ENCODE results near the gene COG2. TPM values are rescaled to one million over a fixed set of nuclear protein-coding genes. Genes with fewer than 3 reads are reported as not detected.

The COG2 gene
- total RNA-seq, 1 donor from 2014 or later = 29.7 TPM

DNA sequence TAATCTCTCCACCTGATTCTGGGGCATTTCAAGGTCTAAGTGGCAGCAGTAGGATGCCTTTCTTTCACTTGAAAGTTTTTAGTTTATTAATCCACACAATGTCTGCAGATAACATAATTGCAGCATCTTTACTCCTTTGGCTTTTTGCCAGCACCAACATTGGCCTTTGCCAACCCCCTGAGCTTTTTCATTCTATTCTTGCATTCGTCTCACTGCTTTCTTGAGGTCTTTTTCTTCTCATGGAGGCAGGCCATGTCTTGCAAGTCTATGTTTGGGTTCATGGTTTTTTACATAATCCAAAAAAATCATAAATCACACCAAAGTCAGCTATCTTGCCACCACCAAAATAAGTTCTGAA is 30.4 kb upstream of the COG2 start:
- DNase-seq (ENCODE audit: low read depth) = no peak
- Histone ChIP-seq H3K27me3 (ENCODE audit: control insufficient read depth, insufficient read depth, low read length) (peaks cover 4% of the 10 kb centered on the region), H3K36me3 (ENCODE audit: control insufficient read depth, insufficient read depth, low read length) (no peaks in the 10 kb centered on the region), H3K4me3 (ENCODE audit: low read depth, low read length) (no peak overlapping the region)
- TF ChIP-seq, protein P1, sequence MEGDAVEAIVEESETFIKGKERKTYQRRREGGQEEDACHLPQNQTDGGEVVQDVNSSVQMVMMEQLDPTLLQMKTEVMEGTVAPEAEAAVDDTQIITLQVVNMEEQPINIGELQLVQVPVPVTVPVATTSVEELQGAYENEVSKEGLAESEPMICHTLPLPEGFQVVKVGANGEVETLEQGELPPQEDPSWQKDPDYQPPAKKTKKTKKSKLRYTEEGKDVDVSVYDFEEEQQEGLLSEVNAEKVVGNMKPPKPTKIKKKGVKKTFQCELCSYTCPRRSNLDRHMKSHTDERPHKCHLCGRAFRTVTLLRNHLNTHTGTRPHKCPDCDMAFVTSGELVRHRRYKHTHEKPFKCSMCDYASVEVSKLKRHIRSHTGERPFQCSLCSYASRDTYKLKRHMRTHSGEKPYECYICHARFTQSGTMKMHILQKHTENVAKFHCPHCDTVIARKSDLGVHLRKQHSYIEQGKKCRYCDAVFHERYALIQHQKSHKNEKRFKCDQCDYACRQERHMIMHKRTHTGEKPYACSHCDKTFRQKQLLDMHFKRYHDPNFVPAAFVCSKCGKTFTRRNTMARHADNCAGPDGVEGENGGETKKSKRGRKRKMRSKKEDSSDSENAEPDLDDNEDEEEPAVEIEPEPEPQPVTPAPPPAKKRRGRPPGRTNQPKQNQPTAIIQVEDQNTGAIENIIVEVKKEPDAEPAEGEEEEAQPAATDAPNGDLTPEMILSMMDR (IDR thresholded peaks at IDR 0.05; ENCODE audit: insufficient read depth, low read length, poor library complexity, severe bottlenecking) = no peak

DNA sequence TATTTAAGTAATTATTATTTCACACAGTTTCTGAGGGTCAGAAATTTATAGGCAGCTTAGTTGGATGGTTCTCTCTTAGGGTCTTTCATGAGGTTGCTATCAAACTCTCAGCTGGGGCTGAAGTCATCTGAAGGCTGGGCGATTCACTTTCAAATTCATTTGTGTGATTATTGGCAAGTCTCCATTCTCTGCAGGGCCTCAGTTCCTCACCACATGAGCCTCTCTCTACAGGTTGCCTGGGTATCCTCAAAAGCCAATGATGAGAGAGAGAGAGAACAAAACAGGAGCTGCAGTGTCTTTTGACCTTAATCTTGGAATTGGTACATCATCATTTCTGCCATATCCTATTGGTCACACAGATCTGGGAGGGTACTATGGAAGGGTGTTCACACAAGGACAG is 29.6 kb upstream of the COG2 start:
- H3K27me3 ChIP-seq (ENCODE audit: control insufficient read depth, insufficient read depth, low read length) = peaks cover 4% of the 10 kb centered on the region
- no peaks in the 10 kb centered on the region for H3K36me3 ChIP-seq (ENCODE audit: control insufficient read depth, insufficient read depth, low read length)
- no peak for DNase-seq (ENCODE audit: low read depth)
- no peak overlapping the region for H3K4me3 ChIP-seq (ENCODE audit: low read depth, low read length)
- TF ChIP-seq, protein P1 (IDR thresholded peaks at IDR 0.05; ENCODE audit: insufficient read depth, low read length, poor library complexity, severe bottlenecking) = no peak

DNA sequence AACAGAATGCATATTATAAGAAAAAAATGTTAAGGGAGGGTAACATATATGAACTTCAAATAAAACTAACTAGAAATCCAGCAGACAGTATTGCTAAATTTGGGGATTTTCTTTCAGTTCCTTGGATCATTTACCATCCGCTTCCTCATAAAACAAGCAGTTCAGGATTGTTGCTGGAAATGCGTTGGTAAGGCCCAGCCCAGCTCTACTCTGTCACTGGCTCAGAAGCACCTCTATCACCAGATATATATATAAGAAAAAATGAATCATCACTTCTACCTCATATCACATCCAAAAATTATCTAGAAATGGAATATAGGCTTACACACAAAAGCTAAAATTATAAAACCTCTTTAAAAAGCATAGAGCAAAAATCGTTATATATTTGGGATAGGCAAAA is 28.2 kb upstream of the COG2 start:
- Histone ChIP-seq H3K36me3 (ENCODE audit: control insufficient read depth, insufficient read depth, low read length) (no peaks in the 10 kb centered on the region), H3K4me3 (ENCODE audit: low read depth, low read length) (no peak overlapping the region), H3K27me3 (ENCODE audit: control insufficient read depth, insufficient read depth, low read length) (peaks cover 4% of the 10 kb centered on the region)
- TF ChIP-seq, protein P1 (IDR thresholded peaks at IDR 0.05; ENCODE audit: insufficient read depth, low read length, poor library complexity, severe bottlenecking) = no peak
- DNase-seq (ENCODE audit: low read depth) = no peak

DNA sequence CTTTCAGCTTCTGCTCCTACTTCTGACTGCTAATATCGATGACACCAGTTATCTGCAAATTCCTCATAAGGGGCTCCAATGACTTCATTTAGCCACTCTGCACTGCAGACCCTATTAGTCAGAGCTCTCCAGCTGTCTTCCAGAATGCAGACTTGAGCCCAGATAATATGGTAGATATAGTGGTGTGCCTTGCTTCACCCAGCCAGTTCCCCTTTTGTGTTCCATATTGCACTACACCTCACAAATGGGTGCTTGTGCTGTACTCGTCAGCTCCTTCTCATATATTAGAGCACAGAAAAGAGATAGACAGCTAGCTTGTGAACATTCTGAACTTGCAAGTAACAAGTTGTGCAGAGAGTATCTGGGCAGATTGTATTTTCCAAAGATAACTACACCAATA is 23.7 kb upstream of the COG2 start:
- TF ChIP-seq, protein P1 (IDR thresholded peaks at IDR 0.05; ENCODE audit: insufficient read depth, low read length, poor library complexity, severe bottlenecking) = no peak
- no peak for DNase-seq (ENCODE audit: low read depth)
- Histone ChIP-seq H3K4me3 (ENCODE audit: low read depth, low read length) (no peak overlapping the region), H3K36me3 (ENCODE audit: control insufficient read depth, insufficient read depth, low read length) (no peaks in the 10 kb centered on the region), H3K27me3 (ENCODE audit: control insufficient read depth, insufficient read depth, low read length) (no peaks in the 10 kb centered on the region)

DNA sequence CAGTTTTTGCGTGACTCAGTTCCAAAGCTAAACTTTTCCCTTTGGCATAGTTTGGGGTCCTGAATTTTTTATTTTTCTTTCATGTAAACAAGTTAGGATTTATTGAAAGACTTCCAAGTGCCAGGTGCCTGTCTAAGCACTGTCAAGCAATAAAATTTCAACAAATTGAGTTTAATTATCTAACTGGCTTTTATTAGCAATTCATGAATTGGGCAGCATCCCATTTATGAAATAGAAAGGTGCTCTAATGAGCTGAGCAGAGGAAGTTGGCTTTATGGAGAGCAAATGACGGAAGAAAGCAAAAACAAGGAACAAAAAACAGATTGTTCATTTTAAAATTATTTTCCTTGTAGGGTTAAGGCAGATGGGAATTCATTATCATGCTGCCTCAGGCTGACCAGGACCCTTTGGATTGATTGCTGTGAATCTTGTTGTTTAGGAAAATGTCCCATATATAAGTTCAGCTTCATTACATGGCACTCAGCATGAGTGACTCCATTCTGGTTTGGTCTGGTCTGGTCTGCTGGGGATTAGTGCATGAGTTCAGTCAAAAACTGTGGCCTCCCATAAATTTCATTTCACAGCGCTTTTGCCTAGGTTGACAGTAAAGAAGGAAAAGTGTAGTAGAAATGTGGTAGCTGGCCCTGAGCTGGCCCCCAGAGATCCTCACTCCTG is 21.5 kb upstream of the COG2 start:
- no peak overlapping the region for H3K4me3 ChIP-seq (ENCODE audit: low read depth, low read length)
- no peaks in the 10 kb centered on the region for H3K36me3 ChIP-seq (ENCODE audit: control insufficient read depth, insufficient read depth, low read length)
- TF ChIP-seq, protein P1 (IDR thresholded peaks at IDR 0.05; ENCODE audit: insufficient read depth, low read length, poor library complexity, severe bottlenecking) = no peak
- no peaks in the 10 kb centered on the region for H3K27me3 ChIP-seq (ENCODE audit: control insufficient read depth, insufficient read depth, low read length)
- DNase-seq (ENCODE audit: low read depth) = no peak

Measured in kidney epithelial cell (primary cell).